Cardiac muscle cell (in vitro differentiated cells and primary cell): ENCODE data around the gene NSUN6. TPM values are rescaled to one million over a fixed set of nuclear protein-coding genes. Genes with fewer than 3 reads are reported as not detected.
"Not testable (repeated sequence)": the region's sequence is repeated elsewhere in the genome, so short reads cannot be mapped to it uniquely, and the experiment has no call there.

Source experiments
- DNase-seq, 2 donors: peaks; one replicate each; pipeline versions ENCODE4 v3.0.0 to v3.0.0-alpha.2; 2010 to 2017; ENCODE audit warnings: low read depth in 1 of 2, low spot score in 1 of 2
- H3K27ac ChIP-seq: fragments of 200-600 bp; sonication (generic); 2 replicates; pipeline ENCODE4 v1.5.1; 2016
- H3K27me3 ChIP-seq: fragments of 200-600 bp; sonication (generic); 2 replicates; pipeline ENCODE4 v1.6.0; 2016; ENCODE audit warnings: control low read depth
- H3K36me3 ChIP-seq: fragments of 200-600 bp; sonication (generic); 2 replicates; pipeline ENCODE4 v1.5.1; 2016; ENCODE audit warnings: control low read depth
- H3K4me1 ChIP-seq: fragments of 200-600 bp; sonication (generic); 2 replicates; pipeline ENCODE4 v1.8.1; 2017; ENCODE audit warnings: low read depth, mild to moderate bottlenecking, mixed run types
- H3K4me3 ChIP-seq: fragments of 200-600 bp; sonication (generic); 2 replicates; pipeline ENCODE4 v1.5.1; 2016; ENCODE audit warnings: mild to moderate bottlenecking
- H3K9me3 ChIP-seq: fragments of 200-600 bp; sonication (generic); 2 replicates; pipeline ENCODE4 v1.5.1; 2017; ENCODE audit warnings: low read depth, mild to moderate bottlenecking, control low read depth
- CTCF ChIP-seq: IDR thresholded peaks from 2 replicates; pipeline ENCODE4 v1.5.1; 2012; ENCODE audit warnings: low read depth, mild to moderate bottlenecking, low read length
- polyA plus RNA-seq: library from polyadenylated mRNA; unstranded; fragments of >200 nt; fragmentation: Nextera tagmentation; extraction: Ambion mirVana; gene quantifications from 2 replicates; pipeline ENCODE4 v1.2.1, GENCODE V29; 2016
- total RNA-seq: library from RNA; depleted of rRNA; stranded (reverse); fragments of >200 nt; gene quantifications from 2 replicates; pipeline ENCODE4 v1.2.3, GENCODE V29; 2016

Gene NSUN6
- total and polyA plus RNA-seq, 2 experiments from 2014 or later, result 11.4 to 15.4 TPM

DNA sequence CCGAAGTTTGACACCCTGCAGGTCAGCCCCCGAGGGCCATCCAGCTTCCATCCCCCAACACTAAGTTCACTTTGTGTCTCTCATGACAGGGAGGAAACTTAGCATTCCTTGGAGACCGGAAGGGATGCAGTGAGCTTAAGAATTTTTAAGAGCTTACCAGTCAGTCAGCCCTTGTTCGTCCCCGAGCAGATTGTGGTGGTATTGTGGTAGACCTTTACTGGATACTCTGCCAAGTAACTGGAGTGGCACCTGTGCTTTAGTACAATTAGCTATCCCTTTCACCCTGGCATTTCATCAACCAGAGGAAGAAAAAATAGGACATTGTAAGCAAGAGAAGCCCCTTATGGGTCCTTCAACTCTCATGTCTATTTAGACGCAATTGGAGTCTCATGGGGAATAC, 74.8 kb downstream of the NSUN6 start:
- no peak overlapping the region for H3K27ac ChIP-seq

GRCh38 chr10:18572959-18573561, 78.3 kb downstream of the NSUN6 start:
- H3K27me3 ChIP-seq, result no peaks in the 10 kb centered on the region
- no peaks in the 10 kb centered on the region for H3K4me1 ChIP-seq
- no peaks in the 10 kb centered on the region for H3K9me3 ChIP-seq
- DNase-seq, result no peak
- no peak overlapping the region for H3K4me3 ChIP-seq
- no peak for TF ChIP-seq CTCF
- H3K36me3 ChIP-seq, result no peaks in the 10 kb centered on the region
- H3K27ac ChIP-seq, result no peak overlapping the region

More for the DNA sequence above, 74.8 kb downstream of the NSUN6 start:
- no peak for TF ChIP-seq CTCF
- Histone ChIP-seq H3K36me3 (no peaks in the 10 kb centered on the region), H3K9me3 (no peaks in the 10 kb centered on the region), H3K4me1 (peaks cover 5% of the 10 kb centered on the region), H3K27me3 (no peaks in the 10 kb centered on the region), H3K4me3 (no peak overlapping the region)
- no peak for DNase-seq

DNA sequence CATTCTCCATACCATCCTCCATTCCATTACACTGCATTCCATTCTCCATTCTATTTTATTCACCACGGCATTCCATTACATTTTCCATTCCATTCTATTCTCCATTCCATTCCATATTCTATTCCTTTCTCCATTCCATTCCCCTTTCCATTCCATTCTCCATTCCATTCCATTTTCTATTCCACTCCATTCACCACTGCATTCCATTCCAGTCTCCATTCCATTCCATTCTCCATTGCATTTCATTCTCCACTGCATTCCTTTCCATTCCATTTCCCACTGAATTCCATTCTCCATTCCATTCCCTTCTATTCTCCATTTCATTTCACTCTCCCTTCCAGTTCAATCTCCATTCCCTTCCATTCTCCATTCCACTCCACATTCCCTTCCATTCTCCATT, 79.6 kb downstream of the NSUN6 start:
- no peaks in the 10 kb centered on the region for H3K36me3 ChIP-seq
- TF ChIP-seq CTCF, result no peak
- no peaks in the 10 kb centered on the region for H3K9me3 ChIP-seq
- no peaks in the 10 kb centered on the region for H3K27me3 ChIP-seq
- no peak for DNase-seq
- no peaks in the 10 kb centered on the region for H3K4me1 ChIP-seq
- no peak overlapping the region for H3K27ac ChIP-seq
- H3K4me3 ChIP-seq, result no peak overlapping the region

DNA sequence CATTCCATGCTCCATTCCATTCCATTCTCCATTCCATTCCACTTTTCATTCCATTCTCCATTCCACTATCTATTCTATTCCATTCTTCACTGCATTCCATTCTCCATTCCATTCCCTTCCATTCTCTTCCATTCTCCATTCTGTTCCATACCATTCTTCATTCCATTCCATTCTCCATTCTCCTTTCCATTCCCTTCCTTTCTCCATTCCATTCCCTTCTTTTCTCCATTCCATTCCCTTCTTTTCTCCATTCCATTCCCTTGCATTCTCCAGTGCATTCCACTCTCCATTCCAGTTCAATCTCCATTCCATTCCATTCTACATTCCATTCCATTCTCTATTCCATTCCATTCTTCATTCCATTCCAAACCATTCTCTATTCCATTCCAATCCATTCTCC, 80.3 kb downstream of the NSUN6 start:
- Histone ChIP-seq H3K27me3 (no peaks in the 10 kb centered on the region), H3K27ac (no peak overlapping the region), H3K36me3 (no peaks in the 10 kb centered on the region), H3K4me3 (no peak overlapping the region), H3K4me1 (no peaks in the 10 kb centered on the region), H3K9me3 (no peaks in the 10 kb centered on the region)
- TF ChIP-seq CTCF, result no peak
- no peak for DNase-seq

DNA sequence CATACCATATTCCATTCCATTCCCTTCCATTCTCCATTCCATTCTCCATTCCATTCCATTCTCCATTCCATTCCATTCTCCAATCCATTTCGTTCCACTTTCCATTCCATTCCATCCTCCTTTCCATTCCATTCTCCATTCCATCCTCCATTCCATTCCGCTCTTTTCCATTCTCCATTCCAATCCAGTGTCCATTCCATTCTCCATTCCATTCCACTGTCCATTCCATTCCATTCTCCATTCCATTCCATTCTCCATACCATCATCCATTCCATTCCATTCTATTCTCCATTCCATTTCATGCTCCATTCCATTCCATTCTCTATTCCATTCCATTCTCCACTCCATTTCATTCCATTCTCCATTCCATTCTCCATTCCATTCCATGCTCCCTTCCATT, 81.0 kb downstream of the NSUN6 start:
- not testable (repeated sequence) for H3K36me3 ChIP-seq, DNase-seq, H3K4me1 ChIP-seq, H3K4me3 ChIP-seq, H3K27me3 ChIP-seq, H3K9me3 ChIP-seq, H3K27ac ChIP-seq

GRCh38 chr10:18567343-18567856, 84.0 kb downstream of the NSUN6 start:
- Histone ChIP-seq H3K9me3 (no peaks in the 10 kb centered on the region), H3K36me3 (no peaks in the 10 kb centered on the region), H3K27ac (no peak overlapping the region), H3K27me3 (no peaks in the 10 kb centered on the region), H3K4me3 (no peak overlapping the region), H3K4me1 (no peaks in the 10 kb centered on the region)
- no peak for DNase-seq
- TF ChIP-seq CTCF, result no peak
